ENCODE results near the gene IRF2BPL.

DNA sequence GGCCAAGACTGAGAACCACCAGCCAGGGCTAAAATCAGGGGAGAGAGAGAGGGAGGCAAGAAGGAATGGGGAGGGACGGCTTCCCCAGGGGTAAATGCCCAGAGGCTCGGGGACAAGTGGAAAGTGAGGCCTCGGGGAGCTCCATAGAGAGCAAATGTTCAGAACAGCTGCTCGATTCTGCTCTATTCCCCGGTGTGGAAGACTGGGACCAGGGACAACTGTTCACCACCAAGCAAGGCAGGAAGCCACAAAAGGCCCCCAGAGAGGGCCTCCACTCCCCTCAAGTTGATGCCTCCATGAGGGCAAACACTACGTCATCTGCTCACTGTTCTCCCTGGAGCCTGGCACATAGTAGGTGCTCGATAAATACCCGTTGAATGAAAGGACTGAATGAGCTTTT lies 53.5 kb downstream of the IRF2BPL start:
- no peak for TF ChIP-seq EZH2 (IDR thresholded peaks at IDR 0.05; ENCODE audit: borderline replicate concordance, low read length)
- TF ChIP-seq, protein P1, sequence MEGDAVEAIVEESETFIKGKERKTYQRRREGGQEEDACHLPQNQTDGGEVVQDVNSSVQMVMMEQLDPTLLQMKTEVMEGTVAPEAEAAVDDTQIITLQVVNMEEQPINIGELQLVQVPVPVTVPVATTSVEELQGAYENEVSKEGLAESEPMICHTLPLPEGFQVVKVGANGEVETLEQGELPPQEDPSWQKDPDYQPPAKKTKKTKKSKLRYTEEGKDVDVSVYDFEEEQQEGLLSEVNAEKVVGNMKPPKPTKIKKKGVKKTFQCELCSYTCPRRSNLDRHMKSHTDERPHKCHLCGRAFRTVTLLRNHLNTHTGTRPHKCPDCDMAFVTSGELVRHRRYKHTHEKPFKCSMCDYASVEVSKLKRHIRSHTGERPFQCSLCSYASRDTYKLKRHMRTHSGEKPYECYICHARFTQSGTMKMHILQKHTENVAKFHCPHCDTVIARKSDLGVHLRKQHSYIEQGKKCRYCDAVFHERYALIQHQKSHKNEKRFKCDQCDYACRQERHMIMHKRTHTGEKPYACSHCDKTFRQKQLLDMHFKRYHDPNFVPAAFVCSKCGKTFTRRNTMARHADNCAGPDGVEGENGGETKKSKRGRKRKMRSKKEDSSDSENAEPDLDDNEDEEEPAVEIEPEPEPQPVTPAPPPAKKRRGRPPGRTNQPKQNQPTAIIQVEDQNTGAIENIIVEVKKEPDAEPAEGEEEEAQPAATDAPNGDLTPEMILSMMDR (IDR thresholded peaks at IDR 0.05; ENCODE audit: low read length), result no peak
